ENCODE results near the gene TPD52L1.

TPD52L1 gene

DNA sequence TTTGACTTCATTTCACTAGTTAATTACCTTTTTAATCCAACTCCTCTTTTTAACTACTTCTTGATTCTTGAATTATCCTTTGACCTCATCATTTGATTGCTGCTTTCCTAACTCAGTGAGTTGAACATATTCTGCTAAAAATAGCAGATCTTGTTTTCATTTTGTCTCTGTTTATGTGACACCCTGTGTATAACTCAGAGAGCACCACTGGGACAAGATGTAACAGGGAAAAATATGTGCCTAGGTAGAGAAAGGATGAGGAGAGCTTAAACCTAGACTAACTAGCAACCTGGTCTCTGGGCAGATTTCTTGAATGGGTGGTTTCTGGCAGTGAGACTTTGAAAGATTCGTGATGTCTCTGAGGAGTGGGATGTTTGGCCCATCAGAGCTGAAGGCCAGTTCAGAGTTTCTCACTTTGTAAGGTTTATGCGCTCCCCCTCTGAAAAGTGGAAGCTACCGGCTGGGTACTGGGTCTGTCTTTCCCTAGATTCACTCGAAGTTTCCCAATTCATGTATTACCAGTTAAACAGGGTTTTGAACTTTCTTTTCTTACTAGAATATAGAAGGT lies 61.8 kb downstream of the TPD52L1 start:
- Histone ChIP-seq H3K4me3 (ENCODE audit: low read depth in 1 of 5, low read length in 5 of 5) (no peak overlapping the region), H3K27ac (ENCODE audit: low read depth, low read length) (no peak overlapping the region), H3K36me3 (ENCODE audit: control insufficient read depth in 5 of 5, insufficient read depth in 5 of 5, low read length in 5 of 5) (no peaks in the 10 kb centered on the region), H3K27me3 (ENCODE audit: control insufficient read depth in 5 of 5, insufficient read depth in 4 of 5, low read length in 5 of 5) (no peaks in the 10 kb centered on the region), H3K4me1 (ENCODE audit: control insufficient read depth in 5 of 5, insufficient read depth in 5 of 5, low read length in 5 of 5) (peaks cover 0 to 10% (median 0%) of the 10 kb centered on the region in 5 donors), H3K9me3 (ENCODE audit: control insufficient read depth in 5 of 5, low read length in 5 of 5) (no peaks in the 10 kb centered on the region), H3K9ac (ENCODE audit: low read length in 5 of 5) (no peak overlapping the region)

DNA sequence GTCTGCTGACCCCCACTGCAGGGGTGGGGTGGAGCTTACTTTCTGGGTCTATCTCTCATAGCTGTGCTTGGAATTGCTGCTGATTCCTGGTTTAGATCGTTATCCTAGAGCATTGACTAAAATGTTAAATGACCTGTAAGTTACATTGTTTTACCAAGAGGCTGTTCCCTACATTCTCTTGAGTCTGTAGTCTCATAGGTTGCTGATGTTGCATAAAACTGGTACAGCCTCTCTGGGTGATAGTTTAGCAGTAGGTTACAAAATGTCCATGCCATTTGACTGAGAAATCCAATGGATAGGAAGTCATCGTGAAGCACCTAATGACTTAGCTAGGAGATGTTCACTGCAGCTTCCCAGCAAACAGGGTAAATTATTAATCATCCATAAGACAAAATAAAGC lies 62.4 kb downstream of the TPD52L1 start:
- Histone ChIP-seq H3K27ac (ENCODE audit: low read depth, low read length) (no peak overlapping the region), H3K4me3 (ENCODE audit: low read depth in 1 of 5, low read length in 5 of 5) (no peak overlapping the region), H3K9me3 (ENCODE audit: control insufficient read depth in 5 of 5, low read length in 5 of 5) (no peaks in the 10 kb centered on the region), H3K4me1 (ENCODE audit: control insufficient read depth in 5 of 5, insufficient read depth in 5 of 5, low read length in 5 of 5) (peaks cover 0 to 17% (median 0%) of the 10 kb centered on the region in 5 donors), H3K9ac (ENCODE audit: low read length in 5 of 5) (no peak overlapping the region), H3K27me3 (ENCODE audit: control insufficient read depth in 5 of 5, insufficient read depth in 4 of 5, low read length in 5 of 5) (no peaks in the 10 kb centered on the region), H3K36me3 (ENCODE audit: control insufficient read depth in 5 of 5, insufficient read depth in 5 of 5, low read length in 5 of 5) (no peaks in the 10 kb centered on the region)

DNA sequence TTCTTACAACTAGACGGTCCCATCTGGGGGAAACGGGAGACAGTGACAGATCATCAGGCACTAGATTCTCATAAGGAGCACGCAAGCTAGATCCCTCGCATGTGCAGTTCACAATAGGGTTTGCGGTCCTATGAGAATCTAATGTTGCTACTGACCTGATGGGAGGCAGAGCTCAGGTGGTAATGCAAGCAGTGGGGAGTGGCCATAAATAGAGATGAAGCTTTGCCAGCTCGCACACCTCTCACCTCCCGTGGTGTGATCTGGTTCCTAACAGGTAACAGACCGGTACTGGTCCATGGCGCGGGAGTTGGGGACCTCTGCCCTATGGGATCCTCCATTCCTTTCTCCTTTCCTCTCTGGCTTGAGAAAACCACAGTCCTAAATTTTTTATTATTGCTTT lies 63.8 kb downstream of the TPD52L1 start:
- H3K36me3 ChIP-seq (ENCODE audit: control insufficient read depth in 5 of 5, insufficient read depth in 5 of 5, low read length in 5 of 5) = no peaks in the 10 kb centered on the region
- no peak overlapping the region for H3K27ac ChIP-seq (ENCODE audit: low read depth, low read length)
- H3K9ac ChIP-seq (ENCODE audit: low read length in 5 of 5) = no peak overlapping the region
- H3K4me3 ChIP-seq (ENCODE audit: low read depth in 1 of 5, low read length in 5 of 5) = no peak overlapping the region
- peaks cover 0 to 18% (median 0%) of the 10 kb centered on the region in 5 donors for H3K4me1 ChIP-seq (ENCODE audit: control insufficient read depth in 5 of 5, insufficient read depth in 5 of 5, low read length in 5 of 5)
- H3K27me3 ChIP-seq (ENCODE audit: control insufficient read depth in 5 of 5, insufficient read depth in 4 of 5, low read length in 5 of 5) = no peaks in the 10 kb centered on the region
- H3K9me3 ChIP-seq (ENCODE audit: control insufficient read depth in 5 of 5, low read length in 5 of 5) = no peaks in the 10 kb centered on the region

DNA sequence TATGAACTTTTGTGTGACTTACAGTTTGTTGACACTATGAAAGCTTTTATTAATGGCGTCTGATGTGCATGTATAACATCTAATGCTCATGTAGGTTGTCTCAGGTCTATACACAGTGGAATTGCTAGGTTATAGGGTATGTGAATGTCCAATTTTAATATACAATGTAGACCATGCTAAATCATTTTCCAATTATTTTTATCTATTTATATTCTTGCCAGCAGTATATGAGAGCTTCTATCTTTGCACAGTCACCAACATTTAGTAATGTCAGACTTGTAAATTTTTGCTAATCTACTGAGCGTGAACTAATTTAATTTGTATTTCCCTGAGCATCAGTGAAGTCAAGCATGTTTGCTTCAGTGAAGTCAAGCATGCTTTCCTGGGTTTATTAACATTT lies 64.4 kb downstream of the TPD52L1 start:
- H3K9me3 ChIP-seq (ENCODE audit: control insufficient read depth in 5 of 5, low read length in 5 of 5) = no peaks in the 10 kb centered on the region
- peaks cover 0 to 16% (median under 1%) of the 10 kb centered on the region in 5 donors for H3K4me1 ChIP-seq (ENCODE audit: control insufficient read depth in 5 of 5, insufficient read depth in 5 of 5, low read length in 5 of 5)
- H3K27me3 ChIP-seq (ENCODE audit: control insufficient read depth in 5 of 5, insufficient read depth in 4 of 5, low read length in 5 of 5) = no peaks in the 10 kb centered on the region
- no peak overlapping the region for H3K27ac ChIP-seq (ENCODE audit: low read depth, low read length)
- no peaks in the 10 kb centered on the region for H3K36me3 ChIP-seq (ENCODE audit: control insufficient read depth in 5 of 5, insufficient read depth in 5 of 5, low read length in 5 of 5)
- H3K4me3 ChIP-seq (ENCODE audit: low read depth in 1 of 5, low read length in 5 of 5) = no peak overlapping the region
- H3K9ac ChIP-seq (ENCODE audit: low read length in 5 of 5) = no peak overlapping the region

DNA sequence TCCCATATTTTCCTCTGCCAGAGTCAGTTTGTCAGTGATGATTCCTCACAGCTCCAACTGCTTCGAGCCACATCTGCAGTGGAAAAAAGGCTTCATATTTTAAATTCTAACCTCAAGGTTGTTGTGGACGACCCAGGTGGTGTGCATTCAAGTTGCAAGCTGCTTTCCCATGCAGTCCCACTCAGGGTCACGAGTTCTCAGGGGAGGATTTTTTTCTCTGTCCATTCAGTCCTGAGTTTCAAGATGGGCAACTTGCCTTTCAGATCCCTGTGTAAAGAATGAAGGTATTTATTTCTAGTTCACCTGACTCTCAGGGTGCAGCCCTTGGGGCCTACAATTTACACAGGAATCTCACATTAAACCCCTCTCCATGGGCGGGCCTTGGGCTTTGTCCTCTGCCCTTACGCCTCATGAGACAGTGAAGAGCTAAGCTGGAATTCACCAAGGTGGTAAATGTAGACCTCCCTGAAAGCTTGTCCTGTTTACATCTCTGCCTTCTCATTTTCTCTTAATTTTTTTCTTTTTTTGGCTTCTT lies 65.9 kb downstream of the TPD52L1 start:
- Histone ChIP-seq H3K4me1 (ENCODE audit: control insufficient read depth in 5 of 5, insufficient read depth in 5 of 5, low read length in 5 of 5) (peaks cover 0 to 18% (median 6%) of the 10 kb centered on the region in 5 donors), H3K27ac (ENCODE audit: low read depth, low read length) (no peak overlapping the region)

DNA sequence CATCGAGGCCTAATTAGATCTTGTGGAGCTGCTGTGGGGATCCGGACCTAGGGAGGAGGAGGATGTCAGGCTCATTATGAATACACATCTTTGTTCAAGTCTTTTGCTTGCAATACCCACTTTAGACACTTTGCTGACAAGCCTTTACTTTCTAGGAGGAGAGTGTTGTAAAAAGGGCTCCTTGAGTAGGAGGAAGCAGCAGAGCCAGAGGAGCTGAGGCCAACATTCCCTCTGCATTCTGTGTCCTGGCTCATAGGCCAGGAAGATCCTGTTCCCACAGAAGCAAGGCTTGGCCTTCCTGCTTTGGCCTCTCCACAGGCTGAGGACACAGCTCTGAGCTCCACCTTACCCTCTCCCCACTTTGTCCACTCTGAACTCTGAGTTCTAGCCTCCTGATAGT lies 67.1 kb downstream of the TPD52L1 start:
- Histone ChIP-seq H3K27ac (ENCODE audit: low read depth, low read length) (no peak overlapping the region), H3K9me3 (ENCODE audit: control insufficient read depth in 5 of 5, low read length in 5 of 5) (no peaks in the 10 kb centered on the region), H3K36me3 (ENCODE audit: control insufficient read depth in 5 of 5, insufficient read depth in 5 of 5, low read length in 5 of 5) (no peaks in the 10 kb centered on the region), H3K4me3 (ENCODE audit: low read depth in 1 of 5, low read length in 5 of 5) (no peak overlapping the region), H3K4me1 (ENCODE audit: control insufficient read depth in 5 of 5, insufficient read depth in 5 of 5, low read length in 5 of 5) (peaks cover 0 to 21% (median 7%) of the 10 kb centered on the region in 5 donors), H3K9ac (ENCODE audit: low read length in 5 of 5) (no peak overlapping the region), H3K27me3 (ENCODE audit: control insufficient read depth in 5 of 5, insufficient read depth in 4 of 5, low read length in 5 of 5) (no peaks in the 10 kb centered on the region)

More for the DNA sequence above, 65.9 kb downstream of the TPD52L1 start:
- Histone ChIP-seq H3K27me3 (ENCODE audit: control insufficient read depth in 5 of 5, insufficient read depth in 4 of 5, low read length in 5 of 5) (no peaks in the 10 kb centered on the region), H3K9me3 (ENCODE audit: control insufficient read depth in 5 of 5, low read length in 5 of 5) (no peaks in the 10 kb centered on the region), H3K36me3 (ENCODE audit: control insufficient read depth in 5 of 5, insufficient read depth in 5 of 5, low read length in 5 of 5) (no peaks in the 10 kb centered on the region), H3K4me3 (ENCODE audit: low read depth in 1 of 5, low read length in 5 of 5) (no peak overlapping the region), H3K9ac (ENCODE audit: low read length in 5 of 5) (no peak overlapping the region)

DNA sequence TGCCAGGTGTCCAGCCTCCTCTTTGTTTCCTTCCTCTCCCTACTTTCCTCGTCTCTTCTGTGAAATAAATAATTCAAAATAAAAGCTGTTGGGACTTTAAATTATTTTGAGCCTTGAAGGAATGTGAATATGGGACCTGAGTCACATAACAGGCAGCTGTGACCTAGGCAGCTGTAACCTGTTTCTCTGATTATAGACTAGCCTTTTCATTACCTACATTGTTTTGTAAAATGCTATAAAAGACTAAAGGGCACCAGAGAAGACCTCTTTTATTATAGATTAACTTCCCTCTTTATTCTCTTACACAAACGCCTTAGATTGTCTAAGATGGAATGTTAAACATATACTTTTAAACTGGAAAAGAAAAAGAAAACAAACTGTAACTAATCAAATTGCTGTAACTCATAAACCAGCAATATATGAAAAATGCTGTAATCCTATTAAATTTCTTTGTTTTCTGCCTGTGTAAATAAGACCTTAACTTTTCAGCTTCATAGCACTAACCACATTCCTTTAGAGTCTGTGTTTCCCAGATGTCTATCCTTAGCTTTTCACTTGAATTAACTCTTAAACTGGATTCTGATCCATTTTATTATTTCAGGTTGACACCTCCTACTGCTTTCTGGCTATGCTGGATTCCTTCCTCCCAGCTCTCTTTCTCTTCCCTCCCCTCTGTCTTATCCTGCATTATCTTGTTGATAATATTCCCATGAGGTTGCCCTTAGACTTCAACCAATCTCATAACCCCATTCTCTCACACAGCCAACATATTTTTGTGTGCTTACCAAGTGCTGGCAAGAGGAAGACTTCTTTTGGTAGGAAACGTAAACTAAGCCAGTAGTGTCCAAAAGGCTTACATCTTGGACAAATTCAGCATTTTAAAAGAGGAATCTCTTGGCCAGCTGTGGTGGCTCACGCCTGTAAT lies 69.2 kb downstream of the TPD52L1 start:
- Histone ChIP-seq H3K4me3 (ENCODE audit: low read depth in 1 of 5, low read length in 5 of 5) (no peak overlapping the region), H3K27ac (ENCODE audit: low read depth, low read length) (no peak overlapping the region), H3K36me3 (ENCODE audit: control insufficient read depth in 5 of 5, insufficient read depth in 5 of 5, low read length in 5 of 5) (no peaks in the 10 kb centered on the region), H3K4me1 (ENCODE audit: control insufficient read depth in 5 of 5, insufficient read depth in 5 of 5, low read length in 5 of 5) (peaks cover 0 to 21% (median 7%) of the 10 kb centered on the region in 5 donors), H3K27me3 (ENCODE audit: control insufficient read depth in 5 of 5, insufficient read depth in 4 of 5, low read length in 5 of 5) (no peaks in the 10 kb centered on the region), H3K9ac (ENCODE audit: low read length in 5 of 5) (no peak overlapping the region), H3K9me3 (ENCODE audit: control insufficient read depth in 5 of 5, low read length in 5 of 5) (no peaks in the 10 kb centered on the region)

DNA sequence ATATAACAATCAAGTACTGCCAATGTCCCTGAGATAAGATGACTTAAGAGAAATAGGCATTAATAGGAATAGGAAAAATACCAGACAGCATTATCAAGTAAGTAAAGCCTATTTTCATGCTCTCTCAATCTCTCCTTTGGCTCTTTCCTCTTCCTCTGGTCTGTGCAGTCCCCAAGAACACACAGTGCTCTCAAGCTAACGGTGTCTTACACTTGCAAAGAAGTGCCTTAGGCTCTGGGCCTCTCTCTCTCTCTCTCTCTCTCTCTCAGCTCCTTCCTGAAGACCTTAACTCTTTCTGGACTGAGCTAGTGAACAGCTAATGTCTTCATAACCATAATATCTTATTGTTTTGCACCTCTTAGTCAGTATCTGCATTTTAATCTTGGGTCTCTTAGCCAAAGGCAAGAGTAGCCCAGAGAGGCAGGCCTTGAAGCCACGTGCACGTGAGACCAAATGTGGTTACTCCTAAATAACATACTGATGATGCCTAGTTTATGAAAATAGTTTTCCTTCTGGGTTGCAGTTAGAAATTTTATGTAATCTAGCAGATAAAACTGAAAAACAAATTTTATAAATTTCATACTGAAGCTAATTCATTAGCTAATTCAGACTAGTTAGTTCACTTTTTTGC lies 70.8 kb downstream of the TPD52L1 start:
- Histone ChIP-seq H3K36me3 (ENCODE audit: control insufficient read depth in 5 of 5, insufficient read depth in 5 of 5, low read length in 5 of 5) (no peaks in the 10 kb centered on the region), H3K9me3 (ENCODE audit: control insufficient read depth in 5 of 5, low read length in 5 of 5) (no peaks in the 10 kb centered on the region), H3K4me1 (ENCODE audit: control insufficient read depth in 5 of 5, insufficient read depth in 5 of 5, low read length in 5 of 5) (peaks cover 0 to 21% (median 7%) of the 10 kb centered on the region in 5 donors), H3K27me3 (ENCODE audit: control insufficient read depth in 5 of 5, insufficient read depth in 4 of 5, low read length in 5 of 5) (no peaks in the 10 kb centered on the region), H3K27ac (ENCODE audit: low read depth, low read length) (peak overlapping the region; percentile 33), H3K9ac (ENCODE audit: low read length in 5 of 5) (no peak overlapping the region), H3K4me3 (ENCODE audit: low read depth in 1 of 5, low read length in 5 of 5) (no peak overlapping the region)

DNA sequence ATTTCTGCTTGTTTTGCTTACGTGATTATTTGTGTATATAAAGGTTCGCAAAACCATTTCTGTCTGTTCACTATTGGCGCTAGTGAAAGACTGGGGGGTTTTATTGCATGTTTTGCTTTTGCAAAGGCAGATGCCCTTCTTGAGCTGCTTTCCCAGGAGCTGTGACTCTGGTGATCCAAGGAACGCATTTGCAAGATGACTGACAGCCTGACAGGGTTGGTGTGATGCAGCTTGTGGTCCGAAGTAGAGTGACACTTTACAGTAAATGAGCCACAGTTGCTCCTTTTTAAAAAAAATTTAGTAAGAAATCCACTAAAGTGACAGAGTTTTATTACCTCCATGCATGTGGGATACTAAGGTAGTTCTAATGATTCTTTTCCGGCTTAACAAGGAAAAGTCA lies 73.7 kb downstream of the TPD52L1 start:
- Histone ChIP-seq H3K9ac (ENCODE audit: low read length in 5 of 5) (no peak overlapping the region), H3K9me3 (ENCODE audit: control insufficient read depth in 5 of 5, low read length in 5 of 5) (no peaks in the 10 kb centered on the region), H3K4me1 (ENCODE audit: control insufficient read depth in 5 of 5, insufficient read depth in 5 of 5, low read length in 5 of 5) (peaks cover 0 to 19% (median 7%) of the 10 kb centered on the region in 5 donors), H3K27me3 (ENCODE audit: control insufficient read depth in 5 of 5, insufficient read depth in 4 of 5, low read length in 5 of 5) (no peaks in the 10 kb centered on the region), H3K27ac (ENCODE audit: low read depth, low read length) (no peak overlapping the region), H3K4me3 (ENCODE audit: low read depth in 1 of 5, low read length in 5 of 5) (no peak overlapping the region), H3K36me3 (ENCODE audit: control insufficient read depth in 5 of 5, insufficient read depth in 5 of 5, low read length in 5 of 5) (no peaks in the 10 kb centered on the region)
